PC-3 (cell line): ENCODE data around the gene LYZL6. TPM values are rescaled to one million over a fixed set of nuclear protein-coding genes. Genes with fewer than 3 reads are reported as not detected.

Source experiments
- ATAC-seq: fragments of 200-7000 bp; cut with Tn5 transposase; 2 replicates; pipeline ENCODE4 v1.9.1; 2020; ENCODE audit warnings: mild to moderate bottlenecking, moderate library complexity
- BruUV-seq: library from RNA; stranded (reverse); fragments of 400-500 nt; replicated peaks from 2 replicates; lab custom pipeline; 2021; lab: Mats Ljungman, UMichigan
- CTCF ChIA-PET: fragments of 300-600 bp; sonication (Branson Sonifier 250); formaldehyde crosslinking; loops from one replicate; lab custom pipeline; 2022; ENCODE audit warnings: antibody characterized with exemption; lab: Charles Lee
- POLR2A ChIA-PET: fragments of 300-600 bp; sonication (Branson Sonifier 250); formaldehyde crosslinking; loops from one replicate; lab custom pipeline; 2022; ENCODE audit warnings: antibody characterized with exemption; ENCODE audit not compliant: unreplicated experiment; lab: Charles Lee
- DNase-seq: peaks from one replicate; pipeline ENCODE4 v3.0.0-alpha.2; 2015
- H2AFZ ChIP-seq: fragments of 300-600 bp; sonication (generic); 2 replicates; pipeline ENCODE4 v1.6.0; 2016; ENCODE audit warnings: antibody characterized with exemption, low read length
- H3F3A ChIP-seq: fragments of 300-600 bp; sonication (generic); one replicate; pipeline ENCODE4 v1.6.0; 2017; ENCODE audit warnings: antibody characterized with exemption, low read length, control low read depth, mild to moderate bottlenecking; ENCODE audit not compliant: unreplicated experiment
- H3K27ac ChIP-seq: fragments of 300-600 bp; sonication (generic); 2 replicates; pipeline ENCODE4 v1.5.1; 2016; ENCODE audit warnings: mild to moderate bottlenecking, low read length
- H3K27me3 ChIP-seq: fragments of 300-600 bp; sonication (generic); 2 replicates; pipeline ENCODE4 v1.6.1; 2016; ENCODE audit warnings: low read length, mixed read lengths
- H3K36me3 ChIP-seq: fragments of 300-600 bp; sonication (generic); 2 replicates; pipeline ENCODE4 v1.6.1; 2016; ENCODE audit warnings: low read depth, mixed run types, low read length, mixed read lengths
- H3K4me1 ChIP-seq: fragments of 300-600 bp; sonication (generic); 2 replicates; pipeline ENCODE4 v1.5.1; 2016; ENCODE audit warnings: low read length; ENCODE audit not compliant: insufficient read depth
- H3K4me2 ChIP-seq: fragments of 300-600 bp; sonication (generic); 2 replicates; pipeline ENCODE4 v1.6.0; 2016; ENCODE audit warnings: low read length
- H3K4me3 ChIP-seq: fragments of 300-600 bp; sonication (generic); 2 replicates; pipeline ENCODE4 v1.5.1; 2016; ENCODE audit warnings: mild to moderate bottlenecking, low read length, mixed read lengths
- H3K79me2 ChIP-seq: fragments of 300-600 bp; sonication (generic); 2 replicates; pipeline ENCODE4 v1.6.1; 2017; ENCODE audit warnings: low read length, mixed read lengths
- H3K9ac ChIP-seq: fragments of 300-600 bp; sonication (generic); 2 replicates; pipeline ENCODE4 v1.6.0; 2016; ENCODE audit warnings: mild to moderate bottlenecking, low read length
- H3K9me2 ChIP-seq: fragments of 300-600 bp; sonication (generic); replicated peaks from 2 replicates; pipeline ENCODE4 v1.6.1; 2016; ENCODE audit warnings: mixed run types, low read length, mixed read lengths
- H3K9me3 ChIP-seq: fragments of 300-600 bp; sonication (generic); 2 replicates; pipeline ENCODE4 v1.6.1; 2016; ENCODE audit warnings: low read length, mixed read lengths
- H4K20me1 ChIP-seq: fragments of 300-600 bp; sonication (generic); 2 replicates; pipeline ENCODE4 v1.6.1; 2016; ENCODE audit warnings: low read length, mixed read lengths
- EZH2 ChIP-seq: fragments of 300-600 bp; sonication (generic); IDR thresholded peaks from one replicate; pipeline ENCODE4 v1.6.1; 2017; ENCODE audit warnings: antibody characterized with exemption, mild to moderate bottlenecking, low read length; ENCODE audit not compliant: unreplicated experiment
- EZH2phosphoT487 ChIP-seq: fragments of 300-600 bp; sonication (generic); IDR thresholded peaks from 2 replicates; pipeline ENCODE4 v1.6.1; 2018; ENCODE audit warnings: mild to moderate bottlenecking, antibody characterized with exemption, low read length, borderline replicate concordance
- intact Hi-C: fragments of 100-400 bp; cut with micrococcal nuclease; formaldehyde crosslinking; loops from 2 replicates; pipeline ENCODE4 v1.9.0; 2023
- total RNA-seq: library from RNA; depleted of rRNA; stranded (reverse); fragments of >200 nt; gene quantifications from 2 replicates; pipeline ENCODE4 v1.2.3, GENCODE V29; 2014
- TF ChIP-seq, protein P1 (sequence below): fragments of 300-600 bp; sonication (generic); conservative IDR thresholded peaks from 2 replicates; pipeline ENCODE4 v1.5.1; 2017; ENCODE audit warnings: antibody characterized with exemption, low read depth, mild to moderate bottlenecking, low read length

LYZL6 gene
- total RNA-seq, 1 experiment from 2014 or later, result not detected

- Histone ChIP-seq H3K9me2 (no peaks in the 10 kb centered on the region), H3K4me1 (no peaks in the 10 kb centered on the region), H3K27me3 (no peaks in the 10 kb centered on the region; the same call in none of the 2 replicates), H3K9me3 (no peaks in the 10 kb centered on the region), H3K4me2 (no peak overlapping the region), H3F3A (no peaks in the 10 kb centered on the region), H2AFZ (no peak overlapping the region), H3K9ac (no peak overlapping the region), H3K4me3 (no peak overlapping the region), H3K36me3 (no peaks in the 10 kb centered on the region), H3K27ac (no peak overlapping the region), H4K20me1 (no peaks in the 10 kb centered on the region), H3K79me2 (no peaks in the 10 kb centered on the region)
- no peak for TF ChIP-seq EZH2phosphoT487
- no peak for TF ChIP-seq EZH2
- TF ChIP-seq, protein P1, sequence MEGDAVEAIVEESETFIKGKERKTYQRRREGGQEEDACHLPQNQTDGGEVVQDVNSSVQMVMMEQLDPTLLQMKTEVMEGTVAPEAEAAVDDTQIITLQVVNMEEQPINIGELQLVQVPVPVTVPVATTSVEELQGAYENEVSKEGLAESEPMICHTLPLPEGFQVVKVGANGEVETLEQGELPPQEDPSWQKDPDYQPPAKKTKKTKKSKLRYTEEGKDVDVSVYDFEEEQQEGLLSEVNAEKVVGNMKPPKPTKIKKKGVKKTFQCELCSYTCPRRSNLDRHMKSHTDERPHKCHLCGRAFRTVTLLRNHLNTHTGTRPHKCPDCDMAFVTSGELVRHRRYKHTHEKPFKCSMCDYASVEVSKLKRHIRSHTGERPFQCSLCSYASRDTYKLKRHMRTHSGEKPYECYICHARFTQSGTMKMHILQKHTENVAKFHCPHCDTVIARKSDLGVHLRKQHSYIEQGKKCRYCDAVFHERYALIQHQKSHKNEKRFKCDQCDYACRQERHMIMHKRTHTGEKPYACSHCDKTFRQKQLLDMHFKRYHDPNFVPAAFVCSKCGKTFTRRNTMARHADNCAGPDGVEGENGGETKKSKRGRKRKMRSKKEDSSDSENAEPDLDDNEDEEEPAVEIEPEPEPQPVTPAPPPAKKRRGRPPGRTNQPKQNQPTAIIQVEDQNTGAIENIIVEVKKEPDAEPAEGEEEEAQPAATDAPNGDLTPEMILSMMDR, result no peak
- intact Hi-C loops, result no loop called here
- no peak for ATAC-seq
- CTCF ChIA-PET, result interaction anchor here (0.6 kb wide), 2 partner anchors 12 to 167 kb away, joined by 3 to 7 read pairs; no protein-coding TSS in a partner anchor
- no peak for DNase-seq
- BruUV-seq, result no TSS peak
- POLR2A ChIA-PET, result no interaction called here
Observed at GRCh38 chr17:35981908-35982330, 38.4 kb upstream of the LYZL6 start.

DNA sequence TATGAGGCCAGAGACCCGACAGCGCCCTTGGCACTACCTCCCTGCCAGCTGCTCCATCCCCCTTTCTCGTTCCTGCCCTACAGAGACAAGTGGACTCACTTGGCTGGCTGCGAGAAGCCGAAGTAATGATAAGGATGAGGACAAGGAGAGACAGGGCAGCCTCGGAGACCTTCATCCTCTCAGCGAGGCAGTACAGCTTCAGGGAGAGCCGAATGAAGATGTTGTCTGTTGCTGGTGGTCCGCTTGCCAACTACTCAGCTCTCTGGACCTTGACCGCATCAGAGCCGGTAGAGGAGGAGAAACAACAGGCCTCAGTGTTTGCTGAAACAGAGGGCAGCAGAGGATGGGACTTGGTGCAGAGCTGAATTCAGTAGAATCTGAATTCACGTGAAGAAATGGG is 37.7 kb upstream of the LYZL6 start, which contains the start of gene CCL16:
Gene CCL16, minus strand, starts transcription at position 252 of the 400 bp plus-strand sequence. Its CDS starts 77 bp downstream, at position 175.
- no peaks in the 10 kb centered on the region for H3K4me1 ChIP-seq
- no peaks in the 10 kb centered on the region for H3F3A ChIP-seq
- CTCF ChIA-PET, result no interaction called here
- no peak within 1 kb of the TSS for H3K4me3 ChIP-seq
- no peaks in the 10 kb centered on the region; the same call in none of the 2 replicates for H3K27me3 ChIP-seq
- H3K36me3 ChIP-seq, result no peaks in the 10 kb centered on the region
- no peak within 1 kb of the TSS for H2AFZ ChIP-seq
- H3K79me2 ChIP-seq, result no peaks in the 10 kb centered on the region
- H3K4me2 ChIP-seq, result no peak within 1 kb of the TSS
- no peaks in the 10 kb centered on the region for H4K20me1 ChIP-seq
- no peak within 1 kb of the TSS for H3K27ac ChIP-seq
- intact Hi-C loops, result no loop called here
- POLR2A ChIA-PET, result no interaction called here
- H3K9me3 ChIP-seq, result no peaks in the 10 kb centered on the region
- H3K9ac ChIP-seq, result no peak within 1 kb of the TSS
- DNase-seq, result no peak
- no peaks in the 10 kb centered on the region for H3K9me2 ChIP-seq
- TF ChIP-seq EZH2, result no peak
- TF ChIP-seq, protein P1, result no peak
- no peak for TF ChIP-seq EZH2phosphoT487
- ATAC-seq, result no peak
- no TSS peak for BruUV-seq

DNA sequence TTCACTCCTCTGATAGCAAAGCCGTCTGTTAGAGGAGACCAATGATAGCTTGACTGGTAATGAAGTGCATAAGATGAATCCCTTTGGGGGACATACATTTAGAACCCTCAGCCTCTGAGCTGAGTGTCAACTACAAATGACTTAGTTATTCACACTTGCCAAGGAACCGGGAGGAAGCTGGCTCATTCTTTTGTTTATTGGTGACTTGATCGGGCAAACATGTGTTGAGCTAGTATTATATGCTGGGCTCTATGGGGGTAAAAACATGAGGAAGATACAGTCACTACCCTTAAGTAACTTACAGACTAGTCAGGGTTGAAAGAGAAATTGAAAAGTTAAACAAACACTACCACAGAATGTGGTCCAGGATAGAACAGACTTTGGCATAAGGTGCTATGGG is 34.8 kb upstream of the LYZL6 start:
- Histone ChIP-seq H3F3A (no peaks in the 10 kb centered on the region), H3K9ac (no peak overlapping the region), H3K27ac (no peak overlapping the region), H3K4me1 (no peaks in the 10 kb centered on the region), H3K79me2 (no peaks in the 10 kb centered on the region), H4K20me1 (no peaks in the 10 kb centered on the region), H2AFZ (no peak overlapping the region), H3K9me2 (no peaks in the 10 kb centered on the region), H3K36me3 (no peaks in the 10 kb centered on the region), H3K9me3 (no peaks in the 10 kb centered on the region), H3K4me3 (no peak overlapping the region), H3K4me2 (no peak overlapping the region), H3K27me3 (no peaks in the 10 kb centered on the region; the same call in none of the 2 replicates)
- intact Hi-C loops, result no loop called here
- TF ChIP-seq, protein P1, result no peak
- TF ChIP-seq EZH2phosphoT487, result no peak
- no peak for TF ChIP-seq EZH2
- no TSS peak for BruUV-seq
- CTCF ChIA-PET, result no interaction called here
- no peak for ATAC-seq
- POLR2A ChIA-PET, result no interaction called here
- no peak for DNase-seq
